ENCODE measurements around the gene GOLGA5. TPM values are rescaled to one million over a fixed set of nuclear protein-coding genes. Genes with fewer than 3 reads are reported as not detected.

The GOLGA5 gene
- total and polyA plus RNA-seq, 2 of the 13 experiments (the other 11 are each of a cell fraction or from before 2014, with no cell fraction given): 31.0 to 40.0 TPM

DNA sequence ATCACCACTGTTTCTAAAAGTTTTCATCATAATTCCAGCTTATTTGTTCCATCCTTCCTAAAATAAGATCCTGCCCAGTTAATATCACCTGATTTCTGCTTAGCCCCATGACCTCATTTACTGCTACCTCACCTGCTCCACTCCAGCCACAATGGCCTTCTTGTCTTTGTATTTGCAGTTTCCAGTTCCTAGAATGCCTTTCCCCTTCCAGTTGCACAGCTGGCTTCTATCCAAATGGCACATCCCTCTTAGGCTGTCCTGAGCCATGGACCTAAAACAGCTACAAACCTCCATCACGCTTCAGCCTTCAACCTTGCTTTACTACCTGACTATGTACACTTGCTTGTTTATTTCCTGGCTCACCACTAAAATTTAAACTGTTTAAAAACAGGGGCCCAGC, 39.1 kb upstream of the GOLGA5 start (continued):
- TF ChIP-seq, protein P1, sequence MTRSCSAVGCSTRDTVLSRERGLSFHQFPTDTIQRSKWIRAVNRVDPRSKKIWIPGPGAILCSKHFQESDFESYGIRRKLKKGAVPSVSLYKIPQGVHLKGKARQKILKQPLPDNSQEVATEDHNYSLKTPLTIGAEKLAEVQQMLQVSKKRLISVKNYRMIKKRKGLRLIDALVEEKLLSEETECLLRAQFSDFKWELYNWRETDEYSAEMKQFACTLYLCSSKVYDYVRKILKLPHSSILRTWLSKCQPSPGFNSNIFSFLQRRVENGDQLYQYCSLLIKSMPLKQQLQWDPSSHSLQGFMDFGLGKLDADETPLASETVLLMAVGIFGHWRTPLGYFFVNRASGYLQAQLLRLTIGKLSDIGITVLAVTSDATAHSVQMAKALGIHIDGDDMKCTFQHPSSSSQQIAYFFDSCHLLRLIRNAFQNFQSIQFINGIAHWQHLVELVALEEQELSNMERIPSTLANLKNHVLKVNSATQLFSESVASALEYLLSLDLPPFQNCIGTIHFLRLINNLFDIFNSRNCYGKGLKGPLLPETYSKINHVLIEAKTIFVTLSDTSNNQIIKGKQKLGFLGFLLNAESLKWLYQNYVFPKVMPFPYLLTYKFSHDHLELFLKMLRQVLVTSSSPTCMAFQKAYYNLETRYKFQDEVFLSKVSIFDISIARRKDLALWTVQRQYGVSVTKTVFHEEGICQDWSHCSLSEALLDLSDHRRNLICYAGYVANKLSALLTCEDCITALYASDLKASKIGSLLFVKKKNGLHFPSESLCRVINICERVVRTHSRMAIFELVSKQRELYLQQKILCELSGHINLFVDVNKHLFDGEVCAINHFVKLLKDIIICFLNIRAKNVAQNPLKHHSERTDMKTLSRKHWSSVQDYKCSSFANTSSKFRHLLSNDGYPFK (CRISPR knock-in tag; IDR thresholded peaks at IDR 0.05; ENCODE audit: borderline replicate concordance): no peak
- TF ChIP-seq MAF1 (CRISPR knock-in tag; IDR thresholded peaks at IDR 0.05; ENCODE audit: borderline replicate concordance) (no peak), SIX1 (CRISPR knock-in tag; IDR thresholded peaks at IDR 0.05; ENCODE audit: borderline replicate concordance) (no peak), NFKB2 (CRISPR knock-in tag; IDR thresholded peaks at IDR 0.05; ENCODE audit: borderline replicate concordance) (no peak), ATF7 (IDR thresholded peaks at IDR 0.05) (peak; percentile 36; the same call in 1 of the 2 replicates), ATF7 (CRISPR knock-in tag; IDR thresholded peaks at IDR 0.05) (no peak), HDAC6 (IDR thresholded peaks at IDR 0.05; ENCODE audit: low read depth, low read length) (no peak), SOX13 (IDR thresholded peaks at IDR 0.05) (no peak), SOX13 (CRISPR knock-in tag; conservative IDR thresholded peaks at IDR 0.05 in 1 of 2, IDR thresholded peaks at IDR 0.05 in 1 of 2) (peak in 1 of 2 experiments; percentile 53; a peak in 1 of 4 replicates), RFX1 (IDR thresholded peaks at IDR 0.05) (no peak), ZNF292 (CRISPR knock-in tag; IDR thresholded peaks at IDR 0.05; ENCODE audit: borderline replicate concordance, low read depth) (no peak), ZNF12 (CRISPR knock-in tag; IDR thresholded peaks at IDR 0.05) (peak; percentile 28; the same call in 1 of the 2 replicates), RAD51 (IDR thresholded peaks at IDR 0.05; ENCODE audit: borderline replicate concordance) (no peak)
- TF ChIP-seq, protein P2, sequence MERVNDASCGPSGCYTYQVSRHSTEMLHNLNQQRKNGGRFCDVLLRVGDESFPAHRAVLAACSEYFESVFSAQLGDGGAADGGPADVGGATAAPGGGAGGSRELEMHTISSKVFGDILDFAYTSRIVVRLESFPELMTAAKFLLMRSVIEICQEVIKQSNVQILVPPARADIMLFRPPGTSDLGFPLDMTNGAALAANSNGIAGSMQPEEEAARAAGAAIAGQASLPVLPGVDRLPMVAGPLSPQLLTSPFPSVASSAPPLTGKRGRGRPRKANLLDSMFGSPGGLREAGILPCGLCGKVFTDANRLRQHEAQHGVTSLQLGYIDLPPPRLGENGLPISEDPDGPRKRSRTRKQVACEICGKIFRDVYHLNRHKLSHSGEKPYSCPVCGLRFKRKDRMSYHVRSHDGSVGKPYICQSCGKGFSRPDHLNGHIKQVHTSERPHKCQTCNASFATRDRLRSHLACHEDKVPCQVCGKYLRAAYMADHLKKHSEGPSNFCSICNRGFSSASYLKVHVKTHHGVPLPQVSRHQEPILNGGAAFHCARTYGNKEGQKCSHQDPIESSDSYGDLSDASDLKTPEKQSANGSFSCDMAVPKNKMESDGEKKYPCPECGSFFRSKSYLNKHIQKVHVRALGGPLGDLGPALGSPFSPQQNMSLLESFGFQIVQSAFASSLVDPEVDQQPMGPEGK (CRISPR knock-in tag; IDR thresholded peaks at IDR 0.05): no peak
- TF ChIP-seq, protein P3, sequence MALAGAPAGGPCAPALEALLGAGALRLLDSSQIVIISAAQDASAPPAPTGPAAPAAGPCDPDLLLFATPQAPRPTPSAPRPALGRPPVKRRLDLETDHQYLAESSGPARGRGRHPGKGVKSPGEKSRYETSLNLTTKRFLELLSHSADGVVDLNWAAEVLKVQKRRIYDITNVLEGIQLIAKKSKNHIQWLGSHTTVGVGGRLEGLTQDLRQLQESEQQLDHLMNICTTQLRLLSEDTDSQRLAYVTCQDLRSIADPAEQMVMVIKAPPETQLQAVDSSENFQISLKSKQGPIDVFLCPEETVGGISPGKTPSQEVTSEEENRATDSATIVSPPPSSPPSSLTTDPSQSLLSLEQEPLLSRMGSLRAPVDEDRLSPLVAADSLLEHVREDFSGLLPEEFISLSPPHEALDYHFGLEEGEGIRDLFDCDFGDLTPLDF (CRISPR knock-in tag; IDR thresholded peaks at IDR 0.05): no peak
- TF ChIP-seq, protein P4, sequence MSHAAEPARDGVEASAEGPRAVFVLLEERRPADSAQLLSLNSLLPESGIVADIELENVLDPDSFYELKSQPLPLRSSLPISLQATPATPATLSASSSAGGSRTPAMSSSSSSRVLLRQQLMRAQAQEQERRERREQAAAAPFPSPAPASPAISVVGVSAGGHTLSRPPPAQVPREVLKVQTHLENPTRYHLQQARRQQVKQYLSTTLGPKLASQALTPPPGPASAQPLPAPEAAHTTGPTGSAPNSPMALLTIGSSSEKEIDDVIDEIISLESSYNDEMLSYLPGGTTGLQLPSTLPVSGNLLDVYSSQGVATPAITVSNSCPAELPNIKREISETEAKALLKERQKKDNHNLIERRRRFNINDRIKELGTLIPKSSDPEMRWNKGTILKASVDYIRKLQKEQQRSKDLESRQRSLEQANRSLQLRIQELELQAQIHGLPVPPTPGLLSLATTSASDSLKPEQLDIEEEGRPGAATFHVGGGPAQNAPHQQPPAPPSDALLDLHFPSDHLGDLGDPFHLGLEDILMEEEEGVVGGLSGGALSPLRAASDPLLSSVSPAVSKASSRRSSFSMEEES (CRISPR knock-in tag; IDR thresholded peaks at IDR 0.05): no peak
- TF ChIP-seq, protein P5, sequence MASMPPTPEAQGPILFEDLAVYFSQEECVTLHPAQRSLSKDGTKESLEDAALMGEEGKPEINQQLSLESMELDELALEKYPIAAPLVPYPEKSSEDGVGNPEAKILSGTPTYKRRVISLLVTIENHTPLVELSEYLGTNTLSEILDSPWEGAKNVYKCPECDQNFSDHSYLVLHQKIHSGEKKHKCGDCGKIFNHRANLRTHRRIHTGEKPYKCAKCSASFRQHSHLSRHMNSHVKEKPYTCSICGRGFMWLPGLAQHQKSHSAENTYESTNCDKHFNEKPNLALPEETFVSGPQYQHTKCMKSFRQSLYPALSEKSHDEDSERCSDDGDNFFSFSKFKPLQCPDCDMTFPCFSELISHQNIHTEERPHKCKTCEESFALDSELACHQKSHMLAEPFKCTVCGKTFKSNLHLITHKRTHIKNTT (CRISPR knock-in tag; IDR thresholded peaks at IDR 0.05): no peak
- TF ChIP-seq, protein P6, sequence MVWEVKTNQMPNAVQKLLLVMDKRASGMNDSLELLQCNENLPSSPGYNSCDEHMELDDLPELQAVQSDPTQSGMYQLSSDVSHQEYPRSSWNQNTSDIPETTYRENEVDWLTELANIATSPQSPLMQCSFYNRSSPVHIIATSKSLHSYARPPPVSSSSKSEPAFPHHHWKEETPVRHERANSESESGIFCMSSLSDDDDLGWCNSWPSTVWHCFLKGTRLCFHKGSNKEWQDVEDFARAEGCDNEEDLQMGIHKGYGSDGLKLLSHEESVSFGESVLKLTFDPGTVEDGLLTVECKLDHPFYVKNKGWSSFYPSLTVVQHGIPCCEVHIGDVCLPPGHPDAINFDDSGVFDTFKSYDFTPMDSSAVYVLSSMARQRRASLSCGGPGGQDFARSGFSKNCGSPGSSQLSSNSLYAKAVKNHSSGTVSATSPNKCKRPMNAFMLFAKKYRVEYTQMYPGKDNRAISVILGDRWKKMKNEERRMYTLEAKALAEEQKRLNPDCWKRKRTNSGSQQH (CRISPR knock-in tag; IDR thresholded peaks at IDR 0.05; ENCODE audit: low read depth): no peak
- TF ChIP-seq, protein P7, sequence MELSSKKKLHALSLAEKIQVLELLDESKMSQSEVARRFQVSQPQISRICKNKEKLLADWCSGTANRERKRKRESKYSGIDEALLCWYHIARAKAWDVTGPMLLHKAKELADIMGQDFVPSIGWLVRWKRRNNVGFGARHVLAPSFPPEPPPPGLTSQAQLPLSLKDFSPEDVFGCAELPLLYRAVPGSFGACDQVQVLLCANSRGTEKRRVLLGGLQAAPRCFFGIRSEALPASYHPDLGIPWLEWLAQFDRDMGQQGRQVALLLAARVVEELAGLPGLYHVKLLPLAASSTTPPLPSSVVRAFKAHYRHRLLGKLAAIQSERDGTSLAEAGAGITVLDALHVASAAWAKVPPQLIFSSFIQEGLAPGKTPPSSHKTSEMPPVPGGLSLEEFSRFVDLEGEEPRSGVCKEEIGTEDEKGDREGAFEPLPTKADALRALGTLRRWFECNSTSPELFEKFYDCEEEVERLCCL (CRISPR knock-in tag; IDR thresholded peaks at IDR 0.05; ENCODE audit: borderline replicate concordance): no peak

Measured in HepG2 (cell line).